Jurkat, Clone E6-1 (cell line): Measurements from ENCODE around the gene ATG13.
"Not testable (repeated sequence)": the region's sequence is repeated elsewhere in the genome, so short reads cannot be mapped to it uniquely, and the experiment has no call there.

ENCODE experiments used
- DNase-seq: peaks from one replicate; pipeline ENCODE4 v3.0.0-alpha.2; 2011; ENCODE audit warnings: low read depth, low spot score
- H3K4me3 ChIP-seq: 2 replicates; pipeline ENCODE4 v1.5.1; 2011; ENCODE audit warnings: mild to moderate bottlenecking, low read length, control low read depth, moderate library complexity

The ATG13 gene

GRCh38 chr11:46686886-46687795 is 69.8 kb downstream of the ATG13 start:
- no peak for DNase-seq

GRCh38 chr11:46690702-46691101 is 73.3 kb downstream of the ATG13 start:
- H3K4me3 ChIP-seq: no peak overlapping the region
- DNase-seq: no peak

More at GRCh38 chr11:46686886-46687795, 69.8 kb downstream of the ATG13 start:
- no peak overlapping the region for H3K4me3 ChIP-seq

- H3K4me3 ChIP-seq: no peak overlapping the region
- no peak for DNase-seq
Measured at GRCh38 chr11:46692450-46692849, 75.1 kb downstream of the ATG13 start.

GRCh38 chr11:46693597-46694012 is 76.3 kb downstream of the ATG13 start:
- DNase-seq: no peak
- no peak overlapping the region for H3K4me3 ChIP-seq

GRCh38 chr11:46694072-46694471 is 76.7 kb downstream of the ATG13 start:
- no peak for DNase-seq

GRCh38 chr11:46694607-46695006 is 77.3 kb downstream of the ATG13 start:
- no peak for DNase-seq
- no peak overlapping the region for H3K4me3 ChIP-seq

More at GRCh38 chr11:46694072-46694471, 76.7 kb downstream of the ATG13 start:
- H3K4me3 ChIP-seq: no peak overlapping the region

- no peak for DNase-seq
- H3K4me3 ChIP-seq: no peak overlapping the region
Measured at GRCh38 chr11:46695345-46696211, 78.2 kb downstream of the ATG13 start.

- DNase-seq: no peak
- H3K4me3 ChIP-seq: no peak overlapping the region
Measured at GRCh38 chr11:46696212-46696558, 78.8 kb downstream of the ATG13 start.

- H3K4me3 ChIP-seq: no peak overlapping the region
- no peak for DNase-seq
Measured at GRCh38 chr11:46697303-46697702, 80.0 kb downstream of the ATG13 start.

GRCh38 chr11:46697723-46698122 is 80.4 kb downstream of the ATG13 start:
- DNase-seq: no peak
- no peak overlapping the region for H3K4me3 ChIP-seq

- DNase-seq: no peak
- no peak overlapping the region for H3K4me3 ChIP-seq
Measured at GRCh38 chr11:46698597-46698996, 81.2 kb downstream of the ATG13 start.

- peak; percentile 99 for DNase-seq
- peak within 1 kb of the TSS; percentile 99 for H3K4me3 ChIP-seq
Measured at GRCh38 chr11:46700241-46701077, 83.1 kb downstream of the ATG13 start, which contains the start of the genes ARHGAP1 and ZNF408. ARHGAP1 (minus strand) TSS chr11:46700619; CDS start chr11:46696107, 4,512 bp downstream. ZNF408 (plus strand) TSS chr11:46701031; CDS start chr11:46701048, 17 bp downstream.

- peak overlapping the region; percentile 99 for H3K4me3 ChIP-seq
- no peak for DNase-seq
Measured at GRCh38 chr11:46701078-46701654, 83.8 kb downstream of the ATG13 start.

GRCh38 chr11:46705070-46705688 is 87.8 kb downstream of the ATG13 start:
- DNase-seq: no peak

GRCh38 chr11:46706886-46707285 is 89.5 kb downstream of the ATG13 start:
- DNase-seq: no peak
- H3K4me3 ChIP-seq: no peak overlapping the region

More at GRCh38 chr11:46705070-46705688, 87.8 kb downstream of the ATG13 start:
- no peak overlapping the region for H3K4me3 ChIP-seq

- not testable (repeated sequence) for H3K4me3 ChIP-seq, DNase-seq
Measured at GRCh38 chr11:46709351-46709750, 92.0 kb downstream of the ATG13 start.

GRCh38 chr11:46710821-46711269 is 93.5 kb downstream of the ATG13 start:
- no peak overlapping the region for H3K4me3 ChIP-seq
- DNase-seq: no peak

- no peak for DNase-seq
Measured at GRCh38 chr11:46711303-46711702, 94.0 kb downstream of the ATG13 start.

More at GRCh38 chr11:46711303-46711702, 94.0 kb downstream of the ATG13 start:
- H3K4me3 ChIP-seq: no peak overlapping the region
